ENCODE data around the gene HPCAL4.

Gene HPCAL4

GRCh38 chr1:39685071-39685470, 6.2 kb downstream of the HPCAL4 start:
- no peak for DNase-seq (ENCODE audit: low read depth, low spot score)
- ChIA-PET CTCF (no interaction called here), POLR2A (no interaction called here)
- H3K4me3 ChIP-seq (ENCODE audit: low read depth, low read length): no peak overlapping the region
- TF ChIP-seq, protein P1, sequence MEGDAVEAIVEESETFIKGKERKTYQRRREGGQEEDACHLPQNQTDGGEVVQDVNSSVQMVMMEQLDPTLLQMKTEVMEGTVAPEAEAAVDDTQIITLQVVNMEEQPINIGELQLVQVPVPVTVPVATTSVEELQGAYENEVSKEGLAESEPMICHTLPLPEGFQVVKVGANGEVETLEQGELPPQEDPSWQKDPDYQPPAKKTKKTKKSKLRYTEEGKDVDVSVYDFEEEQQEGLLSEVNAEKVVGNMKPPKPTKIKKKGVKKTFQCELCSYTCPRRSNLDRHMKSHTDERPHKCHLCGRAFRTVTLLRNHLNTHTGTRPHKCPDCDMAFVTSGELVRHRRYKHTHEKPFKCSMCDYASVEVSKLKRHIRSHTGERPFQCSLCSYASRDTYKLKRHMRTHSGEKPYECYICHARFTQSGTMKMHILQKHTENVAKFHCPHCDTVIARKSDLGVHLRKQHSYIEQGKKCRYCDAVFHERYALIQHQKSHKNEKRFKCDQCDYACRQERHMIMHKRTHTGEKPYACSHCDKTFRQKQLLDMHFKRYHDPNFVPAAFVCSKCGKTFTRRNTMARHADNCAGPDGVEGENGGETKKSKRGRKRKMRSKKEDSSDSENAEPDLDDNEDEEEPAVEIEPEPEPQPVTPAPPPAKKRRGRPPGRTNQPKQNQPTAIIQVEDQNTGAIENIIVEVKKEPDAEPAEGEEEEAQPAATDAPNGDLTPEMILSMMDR (IDR thresholded peaks at IDR 0.05; ENCODE audit: insufficient read depth, low read length, missing control alignments): no peak

DNA sequence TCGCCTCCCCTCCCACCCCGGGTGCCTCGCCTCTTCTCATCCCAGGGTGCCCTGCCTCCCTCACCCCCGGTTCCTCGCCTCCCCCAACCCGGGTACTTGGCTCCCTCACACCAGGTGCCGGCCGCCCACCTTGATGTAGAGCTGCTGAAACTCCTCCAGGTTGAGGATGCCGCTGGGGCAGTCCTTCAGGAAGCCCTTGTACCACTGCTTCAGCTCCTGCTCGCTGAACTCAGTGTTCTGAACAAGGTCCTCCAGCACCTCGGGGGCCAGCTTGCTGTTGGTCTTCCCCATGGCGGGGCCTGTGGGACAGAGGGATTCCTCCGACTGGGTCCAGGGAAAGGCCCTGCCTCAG, 6.9 kb downstream of the HPCAL4 start:
- DNase-seq (ENCODE audit: low read depth, low spot score): no peak
- ChIA-PET POLR2A (no interaction called here), CTCF (interaction anchor here (0.6 to 1.1 kb wide), 3 partner anchors 12 to 78 kb away, joined by 3 to 5 read pairs (median 3); partner anchors contain the start of gene NT5C1A)
- H3K4me3 ChIP-seq (ENCODE audit: low read depth, low read length): no peak overlapping the region
- TF ChIP-seq, protein P1 (IDR thresholded peaks at IDR 0.05; ENCODE audit: insufficient read depth, low read length, missing control alignments): no peak

GRCh38 chr1:39683591-39684312, 7.5 kb downstream of the HPCAL4 start:
- POLR2A ChIA-PET: no interaction called here

GRCh38 chr1:39681999-39682398, 9.2 kb downstream of the HPCAL4 start:
- TF ChIP-seq, protein P1 (IDR thresholded peaks at IDR 0.05; ENCODE audit: insufficient read depth, low read length, missing control alignments): no peak
- DNase-seq (ENCODE audit: low read depth, low spot score): no peak
- POLR2A ChIA-PET: no interaction called here
- H3K4me3 ChIP-seq (ENCODE audit: low read depth, low read length): no peak overlapping the region
- CTCF ChIA-PET: interaction anchor here (0.9 to 18.6 kb wide), 4 partner anchors 9 to 39 kb away, joined by 3 to 362 read pairs (median 12); partner anchors contain the start of gene NT5C1A

More at GRCh38 chr1:39683591-39684312, 7.5 kb downstream of the HPCAL4 start:
- H3K4me3 ChIP-seq (ENCODE audit: low read depth, low read length): no peak overlapping the region
- CTCF ChIA-PET: interaction anchor here (0.6 to 3.5 kb wide), 4 partner anchors 11 to 77 kb away, joined by 3 to 19 read pairs (median 4); partner anchors contain the start of gene NT5C1A
- TF ChIP-seq, protein P1 (IDR thresholded peaks at IDR 0.05; ENCODE audit: insufficient read depth, low read length, missing control alignments): no peak
- DNase-seq (ENCODE audit: low read depth, low spot score): no peak

DNA sequence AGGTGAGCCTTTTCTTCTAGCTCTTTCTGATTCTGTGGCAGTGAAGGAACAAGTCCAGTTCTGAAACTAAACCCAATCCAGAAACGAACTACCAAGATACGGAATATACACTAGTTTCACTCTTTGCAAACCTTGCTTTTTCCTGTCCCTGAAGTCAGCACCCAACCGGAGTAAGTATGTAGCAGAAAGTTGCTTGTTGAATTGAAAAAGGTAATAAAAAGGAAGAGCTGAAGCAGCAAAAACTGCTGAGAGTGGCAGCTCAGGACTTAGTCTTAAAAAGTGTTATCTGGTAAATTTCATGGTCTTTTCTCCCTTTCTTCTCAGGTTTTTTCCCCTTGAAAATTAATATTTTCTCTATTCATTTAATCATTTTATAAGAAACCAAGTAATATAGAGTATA, 9.9 kb downstream of the HPCAL4 start:
- DNase-seq (ENCODE audit: low read depth, low spot score): no peak
- no peak overlapping the region for H3K4me3 ChIP-seq (ENCODE audit: low read depth, low read length)
- TF ChIP-seq, protein P1 (IDR thresholded peaks at IDR 0.05; ENCODE audit: insufficient read depth, low read length, missing control alignments): no peak
- ChIA-PET CTCF (interaction anchor here (0.9 to 18.6 kb wide), 7 partner anchors 8 to 75 kb away, joined by 3 to 362 read pairs (median 6); partner anchors contain the start of gene NT5C1A), POLR2A (no interaction called here)

- ChIA-PET POLR2A (no interaction called here), CTCF (interaction anchor here (1.0 to 18.6 kb wide), 6 partner anchors 8 to 75 kb away, joined by 3 to 362 read pairs (median 8); partner anchors contain the start of gene NT5C1A)
- TF ChIP-seq, protein P1 (IDR thresholded peaks at IDR 0.05; ENCODE audit: insufficient read depth, low read length, missing control alignments): no peak
- DNase-seq (ENCODE audit: low read depth, low spot score): no peak
- H3K4me3 ChIP-seq (ENCODE audit: low read depth, low read length): no peak overlapping the region
These were observed 10.5 kb downstream of the HPCAL4 start for GRCh38 chr1:39680751-39681150.
